ENCODE results near the gene ADGRA3.
"Not testable (repeated sequence)": the region's sequence is repeated elsewhere in the genome, so short reads cannot be mapped to it uniquely, and the experiment has no call there.

The ADGRA3 gene

GRCh38 chr4:22480675-22481327, 35.1 kb downstream of the ADGRA3 start:
- DNase-seq (ENCODE audit: low spot score): no peak

- DNase-seq (ENCODE audit: low spot score): no peak
Observed at GRCh38 chr4:22478426-22478825, 37.4 kb downstream of the ADGRA3 start.

GRCh38 chr4:22477813-22478182, 38.1 kb downstream of the ADGRA3 start:
- no peak for DNase-seq (ENCODE audit: low spot score)

- DNase-seq (ENCODE audit: low spot score): no peak
Observed at GRCh38 chr4:22477136-22477812, 38.6 kb downstream of the ADGRA3 start.

GRCh38 chr4:22476011-22476410, 39.9 kb downstream of the ADGRA3 start:
- no peak for DNase-seq (ENCODE audit: low spot score)

GRCh38 chr4:22475311-22475646, 40.6 kb downstream of the ADGRA3 start:
- not testable (repeated sequence) for DNase-seq (ENCODE audit: low spot score)

- no peak for DNase-seq (ENCODE audit: low spot score)
Observed at GRCh38 chr4:22474636-22475310, 41.1 kb downstream of the ADGRA3 start.

- DNase-seq (ENCODE audit: low spot score): no peak
Observed at GRCh38 chr4:22473268-22473667, 42.6 kb downstream of the ADGRA3 start.

GRCh38 chr4:22471999-22472461, 43.8 kb downstream of the ADGRA3 start:
- DNase-seq (ENCODE audit: low spot score): no peak

GRCh38 chr4:22471419-22471818, 44.4 kb downstream of the ADGRA3 start:
- DNase-seq (ENCODE audit: low spot score): no peak

- DNase-seq (ENCODE audit: low spot score): no peak
Observed at GRCh38 chr4:22466581-22466980, 49.3 kb downstream of the ADGRA3 start.

- DNase-seq (ENCODE audit: low spot score): no peak
Observed at GRCh38 chr4:22465996-22466395, 49.9 kb downstream of the ADGRA3 start.

GRCh38 chr4:22465349-22465748, 50.5 kb downstream of the ADGRA3 start:
- no peak for DNase-seq (ENCODE audit: low spot score)

- DNase-seq (ENCODE audit: low spot score): no peak
Observed at GRCh38 chr4:22463179-22463578, 52.7 kb downstream of the ADGRA3 start.

- DNase-seq (ENCODE audit: low spot score): no peak
Observed at GRCh38 chr4:22462688-22463087, 53.2 kb downstream of the ADGRA3 start.

- DNase-seq (ENCODE audit: low spot score): no peak
Observed at GRCh38 chr4:22460266-22460665, 55.6 kb downstream of the ADGRA3 start.

- no peak for DNase-seq (ENCODE audit: low spot score)
Observed at GRCh38 chr4:22458098-22458497, 57.8 kb downstream of the ADGRA3 start.

- DNase-seq (ENCODE audit: low spot score): no peak
Observed at GRCh38 chr4:22457348-22457747, 58.5 kb downstream of the ADGRA3 start.

GRCh38 chr4:22456291-22456690, 59.6 kb downstream of the ADGRA3 start:
- DNase-seq (ENCODE audit: low spot score): no peak

- DNase-seq (ENCODE audit: low spot score): no peak
Observed at GRCh38 chr4:22454955-22455354, 60.9 kb downstream of the ADGRA3 start.

GRCh38 chr4:22454216-22454838, 61.5 kb downstream of the ADGRA3 start:
- no peak for DNase-seq (ENCODE audit: low spot score)

GRCh38 chr4:22444813-22445212, 71.1 kb downstream of the ADGRA3 start:
- no peak for DNase-seq (ENCODE audit: low spot score)

GRCh38 chr4:22442956-22443355, 72.9 kb downstream of the ADGRA3 start:
- no peak for DNase-seq (ENCODE audit: low spot score)

Data from ecto neural progenitor cell (in vitro differentiated cells).